Measurements from ENCODE around the gene MBNL1. TPM values are rescaled to one million over a fixed set of nuclear protein-coding genes. Genes with fewer than 3 reads are reported as not detected.

Gene MBNL1
- total and polyA plus RNA-seq, 3 experiments from 2014 or later, result 303 to 391 (median 386) TPM

GRCh38 chr3:152314677-152315353 lies 46.1 kb downstream of the MBNL1 start:
- H3K4me1 ChIP-seq (ENCODE audit: insufficient read depth, low read length), result peaks cover 81% of the 10 kb centered on the region
- POLR2A ChIA-PET, result interaction anchor here (0.9 kb wide), 1 partner anchor 97 kb away, joined by 3 read pairs; no protein-coding TSS in a partner anchor
- no peaks in the 10 kb centered on the region for H3K9me3 ChIP-seq (ENCODE audit: low read length)
- CTCF ChIA-PET, result interaction anchor here (2.1 kb wide), 1 partner anchor 10 kb away, joined by 6 read pairs; no protein-coding TSS in a partner anchor
- no peak for DNase-seq
- Mint-ChIP-seq H3K4me3 (peak overlapping the region in 4 of 7 donors; percentile 38 to 68 (median 46)), H3K27ac (peak overlapping the region in 7 of 8 donors; percentile 61 to 83 (median 70)), H3K27me3 (no peaks in the 10 kb centered on the region), H3K9me3 (no peaks in the 10 kb centered on the region), H3K36me3 (peaks cover 3 to 61% (median 7%) of the 10 kb centered on the region in 3 donors), H3K4me1 (peaks cover 75 to 88% (median 84%) of the 10 kb centered on the region in 3 donors)
- no peak overlapping the region for H3K4me3 ChIP-seq (ENCODE audit: low read length)
- H3K36me3 ChIP-seq (ENCODE audit: insufficient read depth, low read length), result no peaks in the 10 kb centered on the region
- no peaks in the 10 kb centered on the region for H3K27me3 ChIP-seq (ENCODE audit: insufficient read depth, low read length, poor library complexity, severe bottlenecking)
- no peak overlapping the region for H3K27ac ChIP-seq (ENCODE audit: low read depth, low read length)

GRCh38 chr3:152315623-152316022 lies 46.9 kb downstream of the MBNL1 start:
- CTCF ChIA-PET, result interaction anchor here (2.1 kb wide), 1 partner anchor 10 kb away, joined by 6 read pairs; no protein-coding TSS in a partner anchor

GRCh38 chr3:152316318-152316717 lies 47.6 kb downstream of the MBNL1 start:
- Mint-ChIP-seq H3K4me1 (peaks cover 81 to 92% (median 89%) of the 10 kb centered on the region in 3 donors), H3K36me3 (peaks cover 3 to 67% (median 6%) of the 10 kb centered on the region in 3 donors), H3K27ac (peak overlapping the region in 7 of 8 donors; percentile 25 to 92 (median 77)), H3K4me3 (peak overlapping the region in 6 of 7 donors; percentile 12 to 68 (median 20)), H3K9me3 (no peaks in the 10 kb centered on the region), H3K27me3 (no peaks in the 10 kb centered on the region)
- Histone ChIP-seq H3K4me3 (ENCODE audit: low read length) (no peak overlapping the region), H3K27ac (ENCODE audit: low read depth, low read length) (no peak overlapping the region), H3K9me3 (ENCODE audit: low read length) (no peaks in the 10 kb centered on the region), H3K36me3 (ENCODE audit: insufficient read depth, low read length) (no peaks in the 10 kb centered on the region), H3K27me3 (ENCODE audit: insufficient read depth, low read length, poor library complexity, severe bottlenecking) (no peaks in the 10 kb centered on the region), H3K4me1 (ENCODE audit: insufficient read depth, low read length) (peaks cover 87% of the 10 kb centered on the region)
- no peak for DNase-seq
- CTCF ChIA-PET, result no interaction called here
- POLR2A ChIA-PET, result no interaction called here

More at GRCh38 chr3:152315623-152316022, 46.9 kb downstream of the MBNL1 start:
- peaks cover 3 to 64% (median 7%) of the 10 kb centered on the region in 3 donors for H3K36me3 Mint-ChIP-seq
- POLR2A ChIA-PET, result interaction anchor here (0.9 kb wide), 1 partner anchor 98 kb away, joined by 3 read pairs; no protein-coding TSS in a partner anchor
- no peaks in the 10 kb centered on the region for H3K9me3 Mint-ChIP-seq
- no peak for DNase-seq
- peaks cover 81% of the 10 kb centered on the region for H3K4me1 ChIP-seq (ENCODE audit: insufficient read depth, low read length)
- H3K27me3 ChIP-seq (ENCODE audit: insufficient read depth, low read length, poor library complexity, severe bottlenecking), result no peaks in the 10 kb centered on the region
- H3K36me3 ChIP-seq (ENCODE audit: insufficient read depth, low read length), result no peaks in the 10 kb centered on the region
- no peak overlapping the region for H3K4me3 ChIP-seq (ENCODE audit: low read length)
- H3K27ac Mint-ChIP-seq, result peak overlapping the region in 7 of 8 donors; percentile 1 to 88 (median 53)
- no peaks in the 10 kb centered on the region for H3K27me3 Mint-ChIP-seq
- H3K9me3 ChIP-seq (ENCODE audit: low read length), result no peaks in the 10 kb centered on the region
- H3K27ac ChIP-seq (ENCODE audit: low read depth, low read length), result no peak overlapping the region
- H3K4me1 Mint-ChIP-seq, result peaks cover 76 to 88% (median 84%) of the 10 kb centered on the region in 3 donors
- H3K4me3 Mint-ChIP-seq, result peak overlapping the region in 6 of 7 donors; percentile 7 to 68 (median 44)

GRCh38 chr3:152317184-152317583 lies 48.5 kb downstream of the MBNL1 start:
- CTCF ChIA-PET, result no interaction called here
- no peak overlapping the region for H3K27ac ChIP-seq (ENCODE audit: low read depth, low read length)
- POLR2A ChIA-PET, result interaction anchor here (1.2 kb wide), 1 partner anchor 72 kb away, joined by 3 read pairs; no protein-coding TSS in a partner anchor
- no peaks in the 10 kb centered on the region for H3K27me3 ChIP-seq (ENCODE audit: insufficient read depth, low read length, poor library complexity, severe bottlenecking)
- Mint-ChIP-seq H3K27me3 (no peaks in the 10 kb centered on the region), H3K4me1 (peaks cover 88 to 100% (median 97%) of the 10 kb centered on the region in 3 donors), H3K36me3 (peaks cover 3 to 66% (median 6%) of the 10 kb centered on the region in 3 donors), H3K9me3 (no peaks in the 10 kb centered on the region), H3K4me3 (peak overlapping the region in 5 of 7 donors; percentile 5 to 20 (median 19)), H3K27ac (peak overlapping the region in 7 of 8 donors; percentile 10 to 82 (median 66))
- no peak for DNase-seq
- H3K36me3 ChIP-seq (ENCODE audit: insufficient read depth, low read length), result no peaks in the 10 kb centered on the region
- peaks cover 93% of the 10 kb centered on the region for H3K4me1 ChIP-seq (ENCODE audit: insufficient read depth, low read length)
- no peaks in the 10 kb centered on the region for H3K9me3 ChIP-seq (ENCODE audit: low read length)
- no peak overlapping the region for H3K4me3 ChIP-seq (ENCODE audit: low read length)

GRCh38 chr3:152317956-152318355 lies 49.2 kb downstream of the MBNL1 start:
- POLR2A ChIA-PET, result interaction anchor here (1.0 to 1.2 kb wide), 2 partner anchors 72 to 148 kb away, joined by 3 read pairs; no protein-coding TSS in a partner anchor
- H3K4me3 Mint-ChIP-seq, result peak overlapping the region in 3 of 7 donors; percentile 9 to 44 (median 37)
- no peaks in the 10 kb centered on the region for H3K27me3 Mint-ChIP-seq
- no peak overlapping the region for H3K4me3 ChIP-seq (ENCODE audit: low read length)
- H3K9me3 ChIP-seq (ENCODE audit: low read length), result no peaks in the 10 kb centered on the region
- H3K4me1 ChIP-seq (ENCODE audit: insufficient read depth, low read length), result peaks cover 94% of the 10 kb centered on the region
- peak overlapping the region in 6 of 8 donors; percentile 5 to 82 (median 67) for H3K27ac Mint-ChIP-seq
- H3K27ac ChIP-seq (ENCODE audit: low read depth, low read length), result no peak overlapping the region
- no peak for DNase-seq
- no peaks in the 10 kb centered on the region for H3K36me3 ChIP-seq (ENCODE audit: insufficient read depth, low read length)
- CTCF ChIA-PET, result no interaction called here
- H3K9me3 Mint-ChIP-seq, result no peaks in the 10 kb centered on the region
- H3K4me1 Mint-ChIP-seq, result peaks cover 88 to 100% (median 97%) of the 10 kb centered on the region in 3 donors
- H3K36me3 Mint-ChIP-seq, result peaks cover 3 to 65% (median 6%) of the 10 kb centered on the region in 3 donors
- no peaks in the 10 kb centered on the region for H3K27me3 ChIP-seq (ENCODE audit: insufficient read depth, low read length, poor library complexity, severe bottlenecking)

- H3K27ac ChIP-seq (ENCODE audit: low read depth, low read length), result no peak overlapping the region
- no peaks in the 10 kb centered on the region for H3K27me3 ChIP-seq (ENCODE audit: insufficient read depth, low read length, poor library complexity, severe bottlenecking)
- peaks cover 92% of the 10 kb centered on the region for H3K4me1 ChIP-seq (ENCODE audit: insufficient read depth, low read length)
These were observed 49.8 kb downstream of the MBNL1 start for GRCh38 chr3:152318512-152318911.

GRCh38 chr3:152319256-152319655 lies 50.5 kb downstream of the MBNL1 start:
- Mint-ChIP-seq H3K36me3 (peaks cover 3 to 56% (median 4%) of the 10 kb centered on the region in 3 donors), H3K9me3 (no peaks in the 10 kb centered on the region), H3K27ac (peak overlapping the region; percentile 36 to 95 (median 83)), H3K4me3 (peak overlapping the region; percentile 8 to 66 (median 57)), H3K27me3 (no peaks in the 10 kb centered on the region), H3K4me1 (peaks cover 83 to 97% (median 94%) of the 10 kb centered on the region in 3 donors)
- H3K27ac ChIP-seq (ENCODE audit: low read depth, low read length), result no peak overlapping the region
- H3K9me3 ChIP-seq (ENCODE audit: low read length), result no peaks in the 10 kb centered on the region
- H3K4me3 ChIP-seq (ENCODE audit: low read length), result no peak overlapping the region
- DNase-seq, result no peak
- ChIA-PET POLR2A (no interaction called here), CTCF (no interaction called here)
- H3K36me3 ChIP-seq (ENCODE audit: insufficient read depth, low read length), result no peaks in the 10 kb centered on the region
- H3K27me3 ChIP-seq (ENCODE audit: insufficient read depth, low read length, poor library complexity, severe bottlenecking), result no peaks in the 10 kb centered on the region
- peaks cover 92% of the 10 kb centered on the region for H3K4me1 ChIP-seq (ENCODE audit: insufficient read depth, low read length)

More at GRCh38 chr3:152318512-152318911, 49.8 kb downstream of the MBNL1 start:
- no peaks in the 10 kb centered on the region for H3K27me3 Mint-ChIP-seq
- no peak for DNase-seq
- Histone ChIP-seq H3K36me3 (ENCODE audit: insufficient read depth, low read length) (no peaks in the 10 kb centered on the region), H3K9me3 (ENCODE audit: low read length) (no peaks in the 10 kb centered on the region), H3K4me3 (ENCODE audit: low read length) (no peak overlapping the region)
- POLR2A ChIA-PET, result interaction anchor here (1.0 kb wide), 1 partner anchor 148 kb away, joined by 3 read pairs; no protein-coding TSS in a partner anchor
- CTCF ChIA-PET, result no interaction called here
- H3K4me3 Mint-ChIP-seq, result peak overlapping the region in 6 of 7 donors; percentile 16 to 66 (median 54)
- peak overlapping the region; percentile 17 to 95 (median 83) for H3K27ac Mint-ChIP-seq
- H3K4me1 Mint-ChIP-seq, result peaks cover 84 to 97% (median 94%) of the 10 kb centered on the region in 3 donors
- H3K36me3 Mint-ChIP-seq, result peaks cover 3 to 60% (median 6%) of the 10 kb centered on the region in 3 donors
- no peaks in the 10 kb centered on the region for H3K9me3 Mint-ChIP-seq

Data from CD8-positive, alpha-beta memory T cell (primary cell).